ENCODE results near the gene CCDC141.
"Not testable (repeated sequence)": the region's sequence is repeated elsewhere in the genome, so short reads cannot be mapped to it uniquely, and the experiment has no call there.

Gene CCDC141

GRCh38 chr2:179049546-179050311 is at the start of gene CCDC141:
TSS of gene CCDC141 (minus strand) at chr2:179050137. CDS start at chr2:179049941, 196 bp downstream.
- no peak for DNase-seq (ENCODE audit: low read depth, low spot score)

- no peak for DNase-seq (ENCODE audit: low read depth, low spot score)
These were observed 48.2 kb upstream of the CCDC141 start for GRCh38 chr2:179098080-179098689.

- DNase-seq (ENCODE audit: low read depth, low spot score): no peak
These were observed 47.2 kb upstream of the CCDC141 start for GRCh38 chr2:179097131-179097530.

- no peak for DNase-seq (ENCODE audit: low read depth, low spot score)
These were observed 46.2 kb upstream of the CCDC141 start for GRCh38 chr2:179096090-179096489.

- not testable (repeated sequence) for DNase-seq (ENCODE audit: low read depth, low spot score)
These were observed 43.0 kb upstream of the CCDC141 start for GRCh38 chr2:179092912-179093311.

GRCh38 chr2:179082697-179083096 is 32.8 kb upstream of the CCDC141 start:
- DNase-seq (ENCODE audit: low read depth, low spot score): no peak

GRCh38 chr2:179081954-179082353 is 32.0 kb upstream of the CCDC141 start:
- DNase-seq (ENCODE audit: low read depth, low spot score): no peak

GRCh38 chr2:179072527-179072926 is 22.6 kb upstream of the CCDC141 start:
- no peak for DNase-seq (ENCODE audit: low read depth, low spot score)

- DNase-seq (ENCODE audit: low read depth, low spot score): no peak
These were observed 21.9 kb upstream of the CCDC141 start for GRCh38 chr2:179071810-179072355.

GRCh38 chr2:179070895-179071294 is 21.0 kb upstream of the CCDC141 start:
- DNase-seq (ENCODE audit: low read depth, low spot score): no peak

GRCh38 chr2:179069685-179070084 is 19.7 kb upstream of the CCDC141 start:
- DNase-seq (ENCODE audit: low read depth, low spot score): no peak

GRCh38 chr2:179068991-179069643 is 19.2 kb upstream of the CCDC141 start:
- no peak for DNase-seq (ENCODE audit: low read depth, low spot score)

GRCh38 chr2:179059026-179059700 is 9.2 kb upstream of the CCDC141 start:
- no peak for DNase-seq (ENCODE audit: low read depth, low spot score)

- no peak for DNase-seq (ENCODE audit: low read depth, low spot score)
These were observed 7.8 kb upstream of the CCDC141 start for GRCh38 chr2:179057737-179058136.

GRCh38 chr2:179053568-179053967 is 3.6 kb upstream of the CCDC141 start:
- not testable (repeated sequence) for DNase-seq (ENCODE audit: low read depth, low spot score)

- DNase-seq (ENCODE audit: low read depth, low spot score): no peak
These were observed 1.3 kb upstream of the CCDC141 start for GRCh38 chr2:179051250-179051649.

GRCh38 chr2:179050755-179051154 is 818 bp upstream of the CCDC141 start:
- no peak for DNase-seq (ENCODE audit: low read depth, low spot score)

- no peak for DNase-seq (ENCODE audit: low read depth, low spot score)
These were observed 763 bp downstream of the CCDC141 start for GRCh38 chr2:179049203-179049545.

- no peak for DNase-seq (ENCODE audit: low read depth, low spot score)
These were observed 1.8 kb downstream of the CCDC141 start for GRCh38 chr2:179048099-179048498.

- DNase-seq (ENCODE audit: low read depth, low spot score): not testable (repeated sequence)
These were observed 4.3 kb downstream of the CCDC141 start for GRCh38 chr2:179045602-179046001.

- no peak for DNase-seq (ENCODE audit: low read depth, low spot score)
These were observed 5.4 kb downstream of the CCDC141 start for GRCh38 chr2:179044500-179044899.

GRCh38 chr2:179037807-179038206 is 12.1 kb downstream of the CCDC141 start:
- DNase-seq (ENCODE audit: low read depth, low spot score): no peak

Data from smooth muscle cell of the brain vasculature (primary cell).